HEK293 (cell line): Measurements from ENCODE around the gene TMEM243.

Experiments
- CTCF ChIA-PET: fragments of 350-600 bp; formaldehyde crosslinking; extraction: SDS; loops from one replicate; lab custom pipeline; 2021; ENCODE audit warnings: antibody characterized with exemption; lab: Yijun Ruan, JAX
- POLR2A ChIA-PET: fragments of 300-600 bp; formaldehyde crosslinking; extraction: SDS; loops from one replicate; lab custom pipeline; 2020; ENCODE audit warnings: antibody characterized with exemption, inconsistent platforms; lab: Yijun Ruan, JAX
- H3K27ac ChIP-seq: fragments of 200-500 bp; sonication (Bioruptor generic); 2 replicates; pipeline ENCODE4 v1.5.1; 2014; ENCODE audit warnings: low read depth, low read length, control low read depth, inconsistent platforms; ENCODE audit errors: extremely low read depth
- H3K36me3 ChIP-seq, 2 experiments: fragments of 200-500 bp in 1 of 2; sonication (Bioruptor generic) in 1 of 2; 1 replicate in 1 of 2; 2 replicates in 1 of 2; pipeline ENCODE4 v1.5.1; 2014 to 2017; ENCODE audit warnings: inconsistent platforms in 2 of 2, low read length in 2 of 2; ENCODE audit not compliant: control insufficient read depth in 2 of 2, insufficient read depth in 1 of 2
- H3K4me1 ChIP-seq: fragments of 200-500 bp; sonication (Bioruptor generic); 2 replicates; pipeline ENCODE4 v1.5.1; 2014; ENCODE audit warnings: mild to moderate bottlenecking, low read length, inconsistent platforms; ENCODE audit not compliant: control insufficient read depth, insufficient read depth
- H3K4me3 ChIP-seq: 2 replicates; pipeline ENCODE4 v1.5.1; 2011; ENCODE audit warnings: low read depth, mild to moderate bottlenecking, control low read depth, low read length, moderate library complexity
- H3K9me3 ChIP-seq: fragments of 200-500 bp; sonication (Bioruptor generic); 2 replicates; pipeline ENCODE4 v1.5.1; 2014; ENCODE audit warnings: low read depth, low read length, inconsistent platforms; ENCODE audit not compliant: control insufficient read depth, insufficient read depth
- PRDM10 ChIP-seq: fragments of 450-650 bp; formaldehyde crosslinking; IDR thresholded peaks from 2 replicates; pipeline ENCODE4 v1.5.1; 2016; ENCODE audit warnings: missing biosample characterization, missing genetic modification characterization
- SP3 ChIP-seq: fragments of 450-650 bp; formaldehyde crosslinking; IDR thresholded peaks from 2 replicates; pipeline ENCODE4 v1.5.1; 2016; ENCODE audit warnings: missing biosample characterization, missing genetic modification characterization
- ZBTB48 ChIP-seq: fragments of 450-650 bp; formaldehyde crosslinking; IDR thresholded peaks from 2 replicates; pipeline ENCODE4 v1.5.1; 2016; ENCODE audit warnings: missing biosample characterization, missing genetic modification characterization
- ZNF10 ChIP-seq: fragments of 450-650 bp; formaldehyde crosslinking; IDR thresholded peaks from 2 replicates; pipeline ENCODE4 v1.5.1; 2017; ENCODE audit warnings: missing biosample characterization, missing genetic modification characterization
- ZNF138 ChIP-seq: fragments of 450-650 bp; formaldehyde crosslinking; IDR thresholded peaks from 2 replicates; pipeline ENCODE4 v1.5.1; 2016; ENCODE audit warnings: missing biosample characterization, missing genetic modification characterization, borderline replicate concordance
- ZNF140 ChIP-seq: fragments of 450-650 bp; formaldehyde crosslinking; IDR thresholded peaks from 2 replicates; pipeline ENCODE4 v1.5.1; 2016; ENCODE audit warnings: missing biosample characterization, missing genetic modification characterization
- ZNF280D ChIP-seq: fragments of 450-650 bp; formaldehyde crosslinking; IDR thresholded peaks from 2 replicates; pipeline ENCODE4 v1.5.1; 2016; ENCODE audit warnings: missing biosample characterization, missing genetic modification characterization
- ZNF311 ChIP-seq: fragments of 450-650 bp; formaldehyde crosslinking; IDR thresholded peaks from 2 replicates; pipeline ENCODE4 v1.5.1; 2017; ENCODE audit warnings: missing biosample characterization, missing genetic modification characterization, borderline replicate concordance
- ZNF335 ChIP-seq: fragments of 450-650 bp; formaldehyde crosslinking; conservative IDR thresholded peaks from 2 replicates; pipeline ENCODE4 v1.5.1; 2016; ENCODE audit warnings: missing biosample characterization, missing genetic modification characterization
- ZNF366 ChIP-seq: fragments of 450-650 bp; formaldehyde crosslinking; conservative IDR thresholded peaks from 2 replicates; pipeline ENCODE4 v1.5.1; 2016; ENCODE audit warnings: missing biosample characterization, missing genetic modification characterization
- ZNF473 ChIP-seq: fragments of 450-650 bp; formaldehyde crosslinking; IDR thresholded peaks from 2 replicates; pipeline ENCODE4 v1.5.1; 2017; ENCODE audit warnings: missing biosample characterization, missing genetic modification characterization
- ZNF626 ChIP-seq: fragments of 450-650 bp; sonication (Bioruptor Pico); formaldehyde crosslinking; IDR thresholded peaks from 2 replicates; pipeline ENCODE4 v1.5.1; 2018; ENCODE audit warnings: missing biosample characterization, missing genetic modification characterization, inconsistent platforms
- ZNF654 ChIP-seq: fragments of 450-650 bp; formaldehyde crosslinking; IDR thresholded peaks from 2 replicates; pipeline ENCODE4 v1.5.1; 2016; ENCODE audit warnings: low read depth, missing biosample characterization, missing genetic modification characterization
- TF ChIP-seq, protein P1 (sequence below): fragments of 450-650 bp; formaldehyde crosslinking; IDR thresholded peaks from 2 replicates; pipeline ENCODE4 v1.5.1; 2016; ENCODE audit warnings: missing biosample characterization, missing genetic modification characterization

TMEM243 gene

GRCh38 chr7:87199700-87200450 lies 19.7 kb downstream of the TMEM243 start:
- no peak overlapping the region for H3K27ac ChIP-seq
- H3K36me3 ChIP-seq, result peaks cover 34 to 71% of the 10 kb centered on the region in 2 experiments
- H3K4me3 ChIP-seq, result no peak overlapping the region
- TF ChIP-seq SP3, result no peak
- no peak for TF ChIP-seq ZNF654
- TF ChIP-seq ZNF140, result no peak
- no peak for TF ChIP-seq ZBTB48
- POLR2A ChIA-PET, result no interaction called here
- H3K4me1 ChIP-seq, result no peaks in the 10 kb centered on the region
- no peaks in the 10 kb centered on the region for H3K9me3 ChIP-seq
- CTCF ChIA-PET, result no interaction called here

GRCh38 chr7:87199241-87199640 lies 20.3 kb downstream of the TMEM243 start:
- Histone ChIP-seq H3K27ac (no peak overlapping the region), H3K36me3 (peaks cover 40 to 78% of the 10 kb centered on the region in 2 experiments), H3K9me3 (no peaks in the 10 kb centered on the region), H3K4me1 (no peaks in the 10 kb centered on the region), H3K4me3 (no peak overlapping the region)
- ChIA-PET CTCF (interaction anchor here (0.6 kb wide), 1 partner anchor 17 kb away, joined by 3 read pairs; no protein-coding TSS in a partner anchor), POLR2A (no interaction called here)
- TF ChIP-seq, protein P1, sequence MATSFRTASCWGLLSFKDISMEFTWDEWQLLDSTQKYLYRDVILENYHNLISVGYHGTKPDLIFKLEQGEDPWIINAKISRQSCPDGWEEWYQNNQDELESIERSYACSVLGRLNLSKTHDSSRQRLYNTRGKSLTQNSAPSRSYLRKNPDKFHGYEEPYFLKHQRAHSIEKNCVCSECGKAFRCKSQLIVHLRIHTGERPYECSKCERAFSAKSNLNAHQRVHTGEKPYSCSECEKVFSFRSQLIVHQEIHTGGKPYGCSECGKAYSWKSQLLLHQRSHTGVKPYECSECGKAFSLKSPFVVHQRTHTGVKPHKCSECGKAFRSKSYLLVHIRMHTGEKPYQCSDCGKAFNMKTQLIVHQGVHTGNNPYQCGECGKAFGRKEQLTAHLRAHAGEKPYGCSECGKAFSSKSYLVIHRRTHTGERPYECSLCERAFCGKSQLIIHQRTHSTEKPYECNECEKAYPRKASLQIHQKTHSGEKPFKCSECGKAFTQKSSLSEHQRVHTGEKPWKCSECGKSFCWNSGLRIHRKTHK (tag by site-specific recombination), result no peak
- TF ChIP-seq ZNF311 (no peak), ZNF626 (tag by site-specific recombination) (no peak), ZNF366 (tag by site-specific recombination) (no peak), ZNF280D (tag by site-specific recombination) (no peak), ZNF473 (tag by site-specific recombination) (no peak), ZNF138 (tag by site-specific recombination) (no peak), ZNF335 (no peak), ZNF10 (tag by site-specific recombination) (no peak), PRDM10 (tag by site-specific recombination) (no peak)
